DMS114 treated with DMSO at 0.1 percent for 48 hours (cell line): Measurements from ENCODE around the gene SLC22A17.
A peak's percentile ranks its signal among the peaks of the same experiment; 100 is the strongest.
"Not testable (repeated sequence)": the region's sequence is repeated elsewhere in the genome, so short reads cannot be mapped to it uniquely, and the experiment has no call there.

Experiments used
- DNase-seq: peaks from one replicate; lab custom pipeline; 2025; ENCODE audit not compliant: unreplicated experiment; lab: John Stamatoyannopoulos, UW

Gene SLC22A17

GRCh38 chr14:23345987-23346692 is 6.5 kb downstream of the SLC22A17 start:
- DNase-seq = no peak

GRCh38 chr14:23344481-23344880 is 8.2 kb downstream of the SLC22A17 start:
- no peak for DNase-seq

GRCh38 chr14:23339506-23340268 is 13.0 kb downstream of the SLC22A17 start:
- no peak for DNase-seq

- DNase-seq = no peak
These were observed 17.1 kb downstream of the SLC22A17 start for GRCh38 chr14:23335623-23336022.

- DNase-seq = peak; percentile 51
These were observed 24.5 kb downstream of the SLC22A17 start for GRCh38 chr14:23327947-23328744.

GRCh38 chr14:23326491-23327332 is 26.0 kb downstream of the SLC22A17 start:
- DNase-seq = no peak

- not testable (repeated sequence) for DNase-seq
These were observed 26.9 kb downstream of the SLC22A17 start for GRCh38 chr14:23325746-23326145.

GRCh38 chr14:23324993-23325392 is 27.7 kb downstream of the SLC22A17 start:
- DNase-seq = no peak

GRCh38 chr14:23324455-23324846 is 28.2 kb downstream of the SLC22A17 start:
- no peak for DNase-seq

GRCh38 chr14:23323838-23324454 is 28.7 kb downstream of the SLC22A17 start:
- DNase-seq = no peak

- no peak for DNase-seq
These were observed 29.8 kb downstream of the SLC22A17 start for GRCh38 chr14:23322568-23323517.

GRCh38 chr14:23321572-23322547 is 30.8 kb downstream of the SLC22A17 start:
- no peak for DNase-seq

- peak; percentile 97 for DNase-seq
These were observed 31.8 kb downstream of the SLC22A17 start, which contains the start of gene PABPN1 for GRCh38 chr14:23320584-23321571. PABPN1 (plus strand) TSS chr14:23321457; CDS start chr14:23321470, 13 bp downstream.

- DNase-seq = no peak
These were observed 32.7 kb downstream of the SLC22A17 start for GRCh38 chr14:23319746-23320583.

- DNase-seq = no peak
These were observed 36.4 kb downstream of the SLC22A17 start for GRCh38 chr14:23316300-23316699.

GRCh38 chr14:23310546-23310945 is 42.1 kb downstream of the SLC22A17 start:
- no peak for DNase-seq
